PC-9 (cell line): Measurements from ENCODE around the gene PHACTR1. TPM values are rescaled to one million over a fixed set of nuclear protein-coding genes. Genes with fewer than 3 reads are reported as not detected.
A peak's percentile ranks its signal among the peaks of the same experiment; 100 is the strongest.

ENCODE experiments used
- BruUV-seq: library from RNA; stranded (reverse); fragments of 400-500 nt; replicated peaks from 2 replicates; lab custom pipeline; 2021; lab: Mats Ljungman, UMichigan
- CTCF ChIA-PET: fragments of 300-600 bp; sonication (Branson Sonifier 250); formaldehyde crosslinking; loops from one replicate; lab custom pipeline; 2022; ENCODE audit warnings: antibody characterized with exemption; lab: Charles Lee
- POLR2A ChIA-PET: fragments of 300-600 bp; sonication (Branson Sonifier 250); formaldehyde crosslinking; loops from one replicate; lab custom pipeline; 2022; ENCODE audit warnings: antibody characterized with exemption; ENCODE audit not compliant: unreplicated experiment; lab: Charles Lee
- DNase-seq, 2 experiments: peaks; one replicate each; pipeline versions ENCODE4 v3.0.0 to v3.0.0-alpha.2; 2015 to 2022; ENCODE audit warnings: mixed read lengths in 1 of 2
- H2AFZ ChIP-seq: fragments of 200-600 bp; sonication (generic); 2 replicates; pipeline ENCODE4 v1.8.1; 2017; ENCODE audit warnings: antibody characterized with exemption
- H3F3A ChIP-seq: fragments of 200-600 bp; sonication (generic); 2 replicates; pipeline ENCODE4 v1.8.1; 2017; ENCODE audit warnings: antibody characterized with exemption, mild to moderate bottlenecking, low read depth; ENCODE audit not compliant: insufficient read depth
- H3K27ac ChIP-seq: fragments of 200-600 bp; sonication (generic); 2 replicates; pipeline ENCODE4 v1.6.1; 2016; ENCODE audit warnings: mixed run types
- H3K27me3 ChIP-seq: fragments of 200-600 bp; sonication (generic); 2 replicates; pipeline ENCODE4 v1.6.1; 2016; ENCODE audit warnings: low read depth, mixed run types; ENCODE audit not compliant: insufficient read depth
- H3K36me3 ChIP-seq: fragments of 200-600 bp; sonication (generic); 2 replicates; pipeline ENCODE4 v1.6.1; 2016; ENCODE audit warnings: low read depth, mixed run types
- H3K4me1 ChIP-seq: fragments of 200-600 bp; sonication (generic); replicated peaks from 2 replicates; pipeline ENCODE4 v1.6.1; 2016; ENCODE audit warnings: mixed run types; ENCODE audit not compliant: insufficient read depth
- H3K4me2 ChIP-seq: fragments of 200-600 bp; sonication (generic); 2 replicates; pipeline ENCODE4 v1.6.1; 2017; ENCODE audit warnings: mixed run types
- H3K4me3 ChIP-seq: fragments of 200-600 bp; sonication (generic); 2 replicates; pipeline ENCODE4 v1.6.1; 2016; ENCODE audit warnings: mixed run types
- H3K79me2 ChIP-seq: fragments of 200-600 bp; sonication (generic); 2 replicates; pipeline ENCODE4 v1.6.1; 2017; ENCODE audit warnings: low read depth, mixed run types
- H3K9me2 ChIP-seq: fragments of 200-600 bp; sonication (generic); 2 replicates; pipeline ENCODE4 v1.8.1; 2017; ENCODE audit warnings: mild to moderate bottlenecking; ENCODE audit not compliant: insufficient read depth
- H3K9me3 ChIP-seq: fragments of 200-600 bp; sonication (generic); 2 replicates; pipeline ENCODE4 v1.8.1; 2016; ENCODE audit warnings: low read depth; ENCODE audit not compliant: insufficient read depth
- H4K20me1 ChIP-seq: fragments of 200-600 bp; sonication (generic); 2 replicates; pipeline ENCODE4 v1.8.1; 2017; ENCODE audit not compliant: insufficient read depth
- CTCF ChIP-seq: fragments of 200-600 bp; sonication (generic); conservative IDR thresholded peaks from 2 replicates; pipeline ENCODE4 v1.6.1; 2017; ENCODE audit warnings: mixed run types, antibody characterized with exemption, mild to moderate bottlenecking, moderate library complexity
- EZH2 ChIP-seq: fragments of 200-600 bp; sonication (generic); IDR thresholded peaks from 2 replicates; pipeline ENCODE4 v1.8.0; 2017; ENCODE audit warnings: antibody characterized with exemption, low read depth
- intact Hi-C: fragments of 100-400 bp; cut with micrococcal nuclease; formaldehyde crosslinking; loops from one replicate; pipeline ENCODE4 v1.10.0; 2022; ENCODE audit not compliant: unreplicated experiment
- total RNA-seq: library from RNA; stranded (reverse); gene quantifications from 2 replicates; pipeline ENCODE4 v1.2.3, GENCODE V29; 2021

PHACTR1 gene
- total RNA-seq, 1 experiment from 2014 or later = not detected

GRCh38 chr6:12884983-12885382 is 168.4 kb downstream of the PHACTR1 start:
- intact Hi-C loops = no loop called here

GRCh38 chr6:12886961-12887775 is 170.6 kb downstream of the PHACTR1 start:
- Histone ChIP-seq H2AFZ (no peak overlapping the region), H3F3A (no peaks in the 10 kb centered on the region), H3K27me3 (peaks cover 39% of the 10 kb centered on the region), H3K4me1 (no peaks in the 10 kb centered on the region), H3K79me2 (no peaks in the 10 kb centered on the region), H3K4me2 (no peak overlapping the region), H3K9me3 (no peaks in the 10 kb centered on the region; the same call in 1 of the 2 replicates), H3K4me3 (no peak overlapping the region), H4K20me1 (no peaks in the 10 kb centered on the region), H3K36me3 (no peaks in the 10 kb centered on the region), H3K9me2 (no peaks in the 10 kb centered on the region), H3K27ac (no peak overlapping the region)
- intact Hi-C loops = no loop called here
- TF ChIP-seq CTCF = no peak
- TF ChIP-seq EZH2 = no peak
- CTCF ChIA-PET = no interaction called here
- POLR2A ChIA-PET = no interaction called here
- DNase-seq = no peak
- BruUV-seq = no TSS peak

More at GRCh38 chr6:12884983-12885382, 168.4 kb downstream of the PHACTR1 start:
- no peaks in the 10 kb centered on the region for H3K9me2 ChIP-seq
- no peak for DNase-seq
- H2AFZ ChIP-seq = no peak overlapping the region
- no peaks in the 10 kb centered on the region for H3F3A ChIP-seq
- H3K4me2 ChIP-seq = no peak overlapping the region
- H3K4me3 ChIP-seq = no peak overlapping the region
- peaks cover 54% of the 10 kb centered on the region for H3K27me3 ChIP-seq
- ChIA-PET POLR2A (no interaction called here), CTCF (no interaction called here)
- H3K79me2 ChIP-seq = no peaks in the 10 kb centered on the region
- no peaks in the 10 kb centered on the region; the same call in 1 of the 2 replicates for H3K9me3 ChIP-seq
- H4K20me1 ChIP-seq = no peaks in the 10 kb centered on the region
- H3K36me3 ChIP-seq = no peaks in the 10 kb centered on the region
- no peaks in the 10 kb centered on the region for H3K4me1 ChIP-seq
- no peak for TF ChIP-seq EZH2
- TF ChIP-seq CTCF = no peak
- no TSS peak for BruUV-seq
- H3K27ac ChIP-seq = no peak overlapping the region

GRCh38 chr6:12890171-12890790 is 173.7 kb downstream of the PHACTR1 start:
- Histone ChIP-seq H3K4me3 (no peak overlapping the region), H3F3A (no peaks in the 10 kb centered on the region), H3K4me1 (no peaks in the 10 kb centered on the region), H3K9me3 (no peaks in the 10 kb centered on the region; the same call in 1 of the 2 replicates), H3K4me2 (no peak overlapping the region), H3K79me2 (no peaks in the 10 kb centered on the region), H3K9me2 (no peaks in the 10 kb centered on the region), H2AFZ (no peak overlapping the region), H3K36me3 (no peaks in the 10 kb centered on the region), H3K27ac (no peak overlapping the region), H4K20me1 (no peaks in the 10 kb centered on the region), H3K27me3 (peaks cover 21% of the 10 kb centered on the region)
- peak in 1 of 2 experiments; percentile 15 for DNase-seq
- CTCF ChIA-PET = no interaction called here
- BruUV-seq = no TSS peak
- POLR2A ChIA-PET = no interaction called here
- TF ChIP-seq EZH2 (no peak), CTCF (peak; percentile 73)
- intact Hi-C loops = loop anchor here (5.0 to 10.0 kb wide), 2 partner anchors 603 to 1235 kb away; no protein-coding TSS in a partner anchor
